Gastrocnemius medialis (tissue), 4 donors: ENCODE data around the gene HSPA12B. TPM values are rescaled to one million over a fixed set of nuclear protein-coding genes. Genes with fewer than 3 reads are reported as not detected.

Source experiments
- total RNA-seq, 4 donors: library from RNA; depleted of rRNA; stranded (reverse); fragments of >200 nt; gene quantifications; one replicate each; pipeline versions ENCODE4 v1.1.0 to v1.2.3, GENCODE V29; 2016

Gene HSPA12B
- total RNA-seq, 4 donors from 2014 or later = 3.7 to 8.5 (median 5.8) TPM

Other genes with a start within 250 kb of the HSPA12B start
- gene GFRA4, start 69.3 kb upstream of the HSPA12B start, total RNA-seq = not detected
- gene ADAM33, start 50.7 kb upstream of the HSPA12B start, total RNA-seq = 1 to 10 TPM; 2.6 to 6.4 (median 3.1) TPM
- 1 to 10 TPM in 3 of 4 donors, under 1 TPM in 1; 0.61 to 3.0 (median 2.6) TPM for gene SIGLEC1, start 20.1 kb upstream of the HSPA12B start, total RNA-seq
- 10 to 100 TPM in 2 of 4 donors, 1 to 10 TPM in 2; 5.9 to 16.4 (median 9.6) TPM for gene ADISSP, start 35.1 kb downstream of the HSPA12B start, total RNA-seq
- not detected for gene SPEF1, start 48.8 kb downstream of the HSPA12B start, total RNA-seq
- gene CENPB, start 54.1 kb downstream of the HSPA12B start, total RNA-seq = 100 to 1,000 TPM in 3 of 4 donors, 10 to 100 TPM in 1; 67.5 to 186 (median 143) TPM
- gene CDC25B, start 63.6 kb downstream of the HSPA12B start, total RNA-seq = 10 to 100 TPM in 2 of 4 donors, 1 to 10 TPM in 2; 2.3 to 17.3 (median 10.1) TPM
- 10 to 100 TPM; 11.6 to 20.9 (median 17.3) TPM for gene AP5S1, start 87.9 kb downstream of the HSPA12B start, total RNA-seq
- 10 to 100 TPM; 37.9 to 64.5 (median 44.4) TPM for gene MAVS, start 114.1 kb downstream of the HSPA12B start, total RNA-seq
- 10 to 100 TPM; 18.2 to 25.8 (median 23.5) TPM for gene PANK2, start 156.7 kb downstream of the HSPA12B start, total RNA-seq